ENCODE data around the gene KCNK4.

- no peak for TF ChIP-seq CTCF (IDR thresholded peaks at IDR 0.05)
- peak; percentile 28 to 70 (median 60) for TF ChIP-seq POLR2A (IDR thresholded peaks at IDR 0.05)
Observed at GRCh38 chr11:64284048-64284961, 6.8 kb upstream of the KCNK4 start, which contains the start of gene BAD.
